ENCODE measurements around the gene ERC2.
"Not testable (repeated sequence)": the region's sequence is repeated elsewhere in the genome, so short reads cannot be mapped to it uniquely, and the experiment has no call there.

Gene ERC2

GRCh38 chr3:55516392-55517030 lies 951.8 kb downstream of the ERC2 start:
- Histone ChIP-seq H3K4me1 (ENCODE audit: control insufficient read depth, insufficient read depth, low read length, unreplicated experiment) (no peaks in the 10 kb centered on the region), H3K36me3 (ENCODE audit: insufficient read depth, low read length) (no peaks in the 10 kb centered on the region), H3K4me3 (ENCODE audit: low read depth, low read length) (no peak overlapping the region), H3K79me2 (ENCODE audit: control insufficient read depth, insufficient read depth, low read length, unreplicated experiment) (no peaks in the 10 kb centered on the region), H3K27ac (ENCODE audit: low read depth, low read length) (no peak overlapping the region), H3K27me3 (ENCODE audit: insufficient read depth, low read length) (peaks cover 6% of the 10 kb centered on the region; the same call in 1 of the 2 replicates), H2AFZ (ENCODE audit: low read length, unreplicated experiment) (no peak overlapping the region)

- Histone ChIP-seq H3K27me3 (ENCODE audit: insufficient read depth, low read length) (peaks cover 7% of the 10 kb centered on the region; the same call in 1 of the 2 replicates), H3K27ac (ENCODE audit: low read depth, low read length) (no peak overlapping the region), H3K4me3 (ENCODE audit: low read depth, low read length) (no peak overlapping the region), H3K79me2 (ENCODE audit: control insufficient read depth, insufficient read depth, low read length, unreplicated experiment) (no peaks in the 10 kb centered on the region), H3K36me3 (ENCODE audit: insufficient read depth, low read length) (no peaks in the 10 kb centered on the region), H2AFZ (ENCODE audit: low read length, unreplicated experiment) (no peak overlapping the region), H3K4me1 (ENCODE audit: control insufficient read depth, insufficient read depth, low read length, unreplicated experiment) (no peaks in the 10 kb centered on the region)
Observed at GRCh38 chr3:55515550-55516246, 952.6 kb downstream of the ERC2 start.

GRCh38 chr3:55514962-55515361 lies 953.3 kb downstream of the ERC2 start:
- H3K4me1 ChIP-seq (ENCODE audit: control insufficient read depth, insufficient read depth, low read length, unreplicated experiment): no peaks in the 10 kb centered on the region
- no peak overlapping the region for H3K27ac ChIP-seq (ENCODE audit: low read depth, low read length)
- no peak overlapping the region for H2AFZ ChIP-seq (ENCODE audit: low read length, unreplicated experiment)
- H3K27me3 ChIP-seq (ENCODE audit: insufficient read depth, low read length): peaks cover 15% of the 10 kb centered on the region
- no peaks in the 10 kb centered on the region for H3K36me3 ChIP-seq (ENCODE audit: insufficient read depth, low read length)
- no peaks in the 10 kb centered on the region for H3K79me2 ChIP-seq (ENCODE audit: control insufficient read depth, insufficient read depth, low read length, unreplicated experiment)
- H3K4me3 ChIP-seq (ENCODE audit: low read depth, low read length): no peak overlapping the region

DNA sequence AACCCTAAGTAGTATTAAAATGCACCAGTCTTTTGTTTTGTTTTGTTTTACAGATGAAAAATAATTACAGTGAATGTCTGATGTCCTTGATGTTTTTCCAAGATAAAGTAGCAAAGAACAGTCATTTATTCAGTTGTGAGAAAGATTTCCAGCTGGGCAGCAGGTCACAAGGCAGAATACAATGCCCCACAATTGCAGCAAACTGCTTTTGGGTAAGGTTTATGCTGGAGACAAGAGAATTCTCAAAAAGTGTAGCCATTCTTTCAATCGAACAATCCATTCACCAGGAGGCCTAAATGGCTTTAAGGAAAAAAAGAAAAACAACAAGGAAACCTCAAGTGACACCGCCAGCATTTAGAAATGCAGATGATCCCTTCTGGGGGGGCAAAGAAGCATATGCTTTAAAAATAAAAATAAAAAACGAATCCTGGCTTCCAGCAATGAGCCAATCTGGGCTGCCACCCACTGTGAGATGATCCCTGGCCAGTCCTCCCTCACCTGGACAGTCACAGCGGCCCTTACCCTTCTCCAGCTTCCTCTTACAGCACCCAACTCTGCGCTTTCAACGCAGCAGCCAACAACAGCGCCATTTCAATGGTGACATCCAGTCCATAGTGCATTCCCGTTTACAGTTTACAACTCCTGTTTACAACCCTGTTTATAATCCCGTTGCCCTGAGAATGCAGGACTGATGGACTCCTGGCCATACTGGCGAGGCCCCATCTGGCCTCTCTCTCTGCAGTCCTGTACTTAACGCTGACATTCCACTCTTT lies 955.5 kb downstream of the ERC2 start:
- Histone ChIP-seq H3K27me3 (ENCODE audit: insufficient read depth, low read length) (peaks cover 27% of the 10 kb centered on the region), H3K4me1 (ENCODE audit: control insufficient read depth, insufficient read depth, low read length, unreplicated experiment) (no peaks in the 10 kb centered on the region), H3K4me3 (ENCODE audit: low read depth, low read length) (no peak overlapping the region), H2AFZ (ENCODE audit: low read length, unreplicated experiment) (no peak overlapping the region), H3K79me2 (ENCODE audit: control insufficient read depth, insufficient read depth, low read length, unreplicated experiment) (no peaks in the 10 kb centered on the region), H3K27ac (ENCODE audit: low read depth, low read length) (no peak overlapping the region), H3K36me3 (ENCODE audit: insufficient read depth, low read length) (no peaks in the 10 kb centered on the region)

DNA sequence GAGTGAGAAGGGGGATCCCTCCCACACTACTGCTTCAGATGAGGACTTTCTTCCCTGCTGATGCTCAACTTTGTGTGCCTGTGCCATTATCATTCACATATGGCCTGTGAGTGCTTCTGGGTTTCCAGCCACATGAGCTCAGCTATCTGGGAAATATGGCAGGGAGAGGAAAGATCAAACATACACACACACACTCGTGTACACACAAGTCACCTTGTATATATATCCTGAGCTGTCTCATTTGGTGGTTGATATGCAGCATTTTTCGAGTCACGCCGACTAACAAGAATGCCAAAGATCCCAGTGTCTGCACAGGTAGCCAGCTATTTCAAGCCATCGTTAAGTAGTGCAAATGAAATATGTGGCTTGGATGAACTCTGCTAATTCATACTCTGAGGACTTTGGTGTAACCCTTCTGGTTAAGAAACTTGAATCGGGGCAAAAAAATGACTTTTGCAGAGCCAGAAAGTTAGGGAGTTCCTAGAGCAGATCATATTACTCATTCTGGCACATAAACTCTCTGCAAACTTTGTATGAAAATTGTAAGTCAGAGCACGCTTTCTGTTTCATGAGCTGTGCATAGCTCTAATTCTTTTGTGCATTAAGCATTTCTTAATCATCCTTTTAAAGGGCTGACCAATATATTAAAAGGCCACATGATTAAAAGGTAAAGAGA lies 956.2 kb downstream of the ERC2 start:
- H2AFZ ChIP-seq (ENCODE audit: low read length, unreplicated experiment): no peak overlapping the region

DNA sequence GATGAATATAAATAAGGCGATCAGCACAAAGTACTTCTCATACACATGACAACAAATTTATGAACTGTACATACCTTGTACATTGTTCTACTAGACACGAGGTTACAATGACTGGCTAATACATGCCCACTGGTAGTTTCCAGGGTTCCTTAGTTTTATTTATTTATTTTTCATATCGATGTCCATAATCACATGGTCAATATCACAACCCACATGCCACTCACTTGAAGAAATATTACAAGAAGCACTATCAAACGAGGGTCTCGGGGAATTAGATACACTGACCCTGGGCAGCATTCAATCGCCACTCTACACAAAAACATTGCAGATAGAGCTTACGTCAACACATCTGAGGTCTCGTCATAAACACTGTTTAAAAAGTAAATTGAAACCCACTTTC lies 959.9 kb downstream of the ERC2 start:
- H3K36me3 ChIP-seq (ENCODE audit: insufficient read depth, low read length): no peaks in the 10 kb centered on the region
- H3K27ac ChIP-seq (ENCODE audit: low read depth, low read length): no peak overlapping the region
- H3K79me2 ChIP-seq (ENCODE audit: control insufficient read depth, insufficient read depth, low read length, unreplicated experiment): no peaks in the 10 kb centered on the region
- no peak overlapping the region for H3K4me3 ChIP-seq (ENCODE audit: low read depth, low read length)
- H2AFZ ChIP-seq (ENCODE audit: low read length, unreplicated experiment): no peak overlapping the region
- H3K27me3 ChIP-seq (ENCODE audit: insufficient read depth, low read length): peaks cover 28% of the 10 kb centered on the region
- no peaks in the 10 kb centered on the region for H3K4me1 ChIP-seq (ENCODE audit: control insufficient read depth, insufficient read depth, low read length, unreplicated experiment)

More for the DNA sequence above, 956.2 kb downstream of the ERC2 start:
- Histone ChIP-seq H3K79me2 (ENCODE audit: control insufficient read depth, insufficient read depth, low read length, unreplicated experiment) (no peaks in the 10 kb centered on the region), H3K4me1 (ENCODE audit: control insufficient read depth, insufficient read depth, low read length, unreplicated experiment) (no peaks in the 10 kb centered on the region), H3K36me3 (ENCODE audit: insufficient read depth, low read length) (no peaks in the 10 kb centered on the region), H3K27ac (ENCODE audit: low read depth, low read length) (no peak overlapping the region), H3K27me3 (ENCODE audit: insufficient read depth, low read length) (peaks cover 34% of the 10 kb centered on the region), H3K4me3 (ENCODE audit: low read depth, low read length) (no peak overlapping the region)

DNA sequence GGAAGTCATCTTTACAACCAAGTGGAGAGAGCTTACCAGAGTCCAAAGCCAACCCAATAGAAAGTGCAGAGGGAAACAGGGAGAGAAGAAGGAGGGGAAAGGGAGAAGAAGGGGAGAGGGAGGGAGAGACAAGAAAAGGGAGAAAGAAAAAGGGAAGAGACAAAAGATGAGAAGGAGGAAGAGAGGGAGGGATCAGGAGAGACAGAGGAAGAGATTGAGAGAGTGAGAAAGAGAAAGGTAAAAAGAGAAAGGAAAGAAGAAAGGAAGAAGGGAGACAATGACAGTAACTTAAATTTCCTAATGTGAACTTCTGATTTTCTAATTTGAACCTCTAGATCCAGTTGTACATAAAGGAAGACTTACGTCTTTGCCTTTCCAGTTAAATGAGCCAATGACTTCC lies 960.5 kb downstream of the ERC2 start:
- H2AFZ ChIP-seq (ENCODE audit: low read length, unreplicated experiment): no peak overlapping the region
- H3K4me3 ChIP-seq (ENCODE audit: low read depth, low read length): no peak overlapping the region
- peaks cover 28% of the 10 kb centered on the region for H3K27me3 ChIP-seq (ENCODE audit: insufficient read depth, low read length)
- no peaks in the 10 kb centered on the region for H3K4me1 ChIP-seq (ENCODE audit: control insufficient read depth, insufficient read depth, low read length, unreplicated experiment)
- H3K36me3 ChIP-seq (ENCODE audit: insufficient read depth, low read length): no peaks in the 10 kb centered on the region
- no peak overlapping the region for H3K27ac ChIP-seq (ENCODE audit: low read depth, low read length)
- no peaks in the 10 kb centered on the region for H3K79me2 ChIP-seq (ENCODE audit: control insufficient read depth, insufficient read depth, low read length, unreplicated experiment)

DNA sequence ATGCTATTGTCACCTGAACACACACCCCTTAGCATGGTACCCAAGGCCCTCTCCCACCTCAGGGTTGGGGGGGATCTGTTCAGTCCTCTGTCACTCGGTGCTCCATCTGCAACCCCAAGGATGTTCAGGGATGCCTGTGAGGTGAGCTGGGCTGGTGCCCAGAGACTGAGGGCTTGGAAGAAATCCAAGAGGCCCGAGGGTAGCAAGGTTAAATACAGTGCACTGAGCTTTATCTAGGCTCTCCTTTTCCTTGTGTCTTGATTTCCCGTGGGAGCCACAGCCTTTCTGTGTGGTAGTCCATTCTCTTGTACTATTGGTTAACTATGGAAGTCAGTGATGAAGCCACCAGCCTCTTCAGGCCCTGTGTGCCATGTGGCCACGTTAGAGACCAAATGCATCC lies 962.5 kb downstream of the ERC2 start:
- H3K27ac ChIP-seq (ENCODE audit: low read depth, low read length): no peak overlapping the region
- no peak overlapping the region for H3K4me3 ChIP-seq (ENCODE audit: low read depth, low read length)
- no peaks in the 10 kb centered on the region for H3K36me3 ChIP-seq (ENCODE audit: insufficient read depth, low read length)
- peaks cover 28% of the 10 kb centered on the region for H3K27me3 ChIP-seq (ENCODE audit: insufficient read depth, low read length)
- H3K79me2 ChIP-seq (ENCODE audit: control insufficient read depth, insufficient read depth, low read length, unreplicated experiment): no peaks in the 10 kb centered on the region
- no peak overlapping the region for H2AFZ ChIP-seq (ENCODE audit: low read length, unreplicated experiment)
- no peaks in the 10 kb centered on the region for H3K4me1 ChIP-seq (ENCODE audit: control insufficient read depth, insufficient read depth, low read length, unreplicated experiment)

- H3K27ac ChIP-seq (ENCODE audit: low read depth, low read length); H2AFZ ChIP-seq (ENCODE audit: low read length, unreplicated experiment); H3K79me2 ChIP-seq (ENCODE audit: control insufficient read depth, insufficient read depth, low read length, unreplicated experiment); H3K36me3 ChIP-seq (ENCODE audit: insufficient read depth, low read length); H3K4me3 ChIP-seq (ENCODE audit: low read depth, low read length); H3K4me1 ChIP-seq (ENCODE audit: control insufficient read depth, insufficient read depth, low read length, unreplicated experiment): not testable (repeated sequence)
- H3K27me3 ChIP-seq (ENCODE audit: insufficient read depth, low read length): peaks cover 21% of the 10 kb centered on the region
Observed at GRCh38 chr3:55505102-55505501, 963.2 kb downstream of the ERC2 start.

DNA sequence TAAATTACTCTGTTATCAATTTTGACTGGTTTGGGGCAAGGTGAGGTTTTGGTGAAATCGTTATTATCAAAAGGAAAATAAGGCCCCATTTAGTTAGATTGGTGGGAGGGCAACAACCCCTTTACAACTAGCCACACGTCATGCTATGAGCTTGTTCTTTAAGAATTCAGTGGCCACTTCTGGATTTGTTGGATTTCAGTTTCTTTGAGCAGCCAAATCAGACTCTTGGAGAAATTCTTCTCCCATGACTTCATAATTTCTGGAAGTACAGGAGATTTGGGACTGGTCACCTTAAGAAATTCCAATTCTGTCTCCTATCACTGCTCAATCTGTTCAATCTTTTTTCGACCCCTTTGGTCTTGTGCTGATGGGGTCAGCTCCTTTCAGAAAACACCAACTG lies 966.4 kb downstream of the ERC2 start:
- no peaks in the 10 kb centered on the region for H3K36me3 ChIP-seq (ENCODE audit: insufficient read depth, low read length)
- no peak overlapping the region for H2AFZ ChIP-seq (ENCODE audit: low read length, unreplicated experiment)
- H3K4me3 ChIP-seq (ENCODE audit: low read depth, low read length): no peak overlapping the region
- no peaks in the 10 kb centered on the region for H3K79me2 ChIP-seq (ENCODE audit: control insufficient read depth, insufficient read depth, low read length, unreplicated experiment)
- no peaks in the 10 kb centered on the region for H3K4me1 ChIP-seq (ENCODE audit: control insufficient read depth, insufficient read depth, low read length, unreplicated experiment)
- H3K27ac ChIP-seq (ENCODE audit: low read depth, low read length): no peak overlapping the region
- H3K27me3 ChIP-seq (ENCODE audit: insufficient read depth, low read length): no peaks in the 10 kb centered on the region
